PC-9 (cell line): ENCODE data around the gene SSR1. TPM values are rescaled to one million over a fixed set of nuclear protein-coding genes. Genes with fewer than 3 reads are reported as not detected.
"Not testable (repeated sequence)": the region's sequence is repeated elsewhere in the genome, so short reads cannot be mapped to it uniquely, and the experiment has no call there.

ENCODE experiments used
- BruUV-seq: library from RNA; stranded (reverse); fragments of 400-500 nt; replicated peaks from 2 replicates; lab custom pipeline; 2021; lab: Mats Ljungman, UMichigan
- CTCF ChIA-PET: fragments of 300-600 bp; sonication (Branson Sonifier 250); formaldehyde crosslinking; loops from one replicate; lab custom pipeline; 2022; ENCODE audit warnings: antibody characterized with exemption; lab: Charles Lee
- POLR2A ChIA-PET: fragments of 300-600 bp; sonication (Branson Sonifier 250); formaldehyde crosslinking; loops from one replicate; lab custom pipeline; 2022; ENCODE audit warnings: antibody characterized with exemption; ENCODE audit not compliant: unreplicated experiment; lab: Charles Lee
- DNase-seq, 2 experiments: peaks; one replicate each; pipeline versions ENCODE4 v3.0.0 to v3.0.0-alpha.2; 2015 to 2022; ENCODE audit warnings: mixed read lengths in 1 of 2
- H2AFZ ChIP-seq: fragments of 200-600 bp; sonication (generic); 2 replicates; pipeline ENCODE4 v1.8.1; 2017; ENCODE audit warnings: antibody characterized with exemption
- H3F3A ChIP-seq: fragments of 200-600 bp; sonication (generic); 2 replicates; pipeline ENCODE4 v1.8.1; 2017; ENCODE audit warnings: antibody characterized with exemption, mild to moderate bottlenecking, low read depth; ENCODE audit not compliant: insufficient read depth
- H3K27ac ChIP-seq: fragments of 200-600 bp; sonication (generic); 2 replicates; pipeline ENCODE4 v1.6.1; 2016; ENCODE audit warnings: mixed run types
- H3K27me3 ChIP-seq: fragments of 200-600 bp; sonication (generic); 2 replicates; pipeline ENCODE4 v1.6.1; 2016; ENCODE audit warnings: low read depth, mixed run types; ENCODE audit not compliant: insufficient read depth
- H3K36me3 ChIP-seq: fragments of 200-600 bp; sonication (generic); 2 replicates; pipeline ENCODE4 v1.6.1; 2016; ENCODE audit warnings: low read depth, mixed run types
- H3K4me1 ChIP-seq: fragments of 200-600 bp; sonication (generic); replicated peaks from 2 replicates; pipeline ENCODE4 v1.6.1; 2016; ENCODE audit warnings: mixed run types; ENCODE audit not compliant: insufficient read depth
- H3K4me2 ChIP-seq: fragments of 200-600 bp; sonication (generic); 2 replicates; pipeline ENCODE4 v1.6.1; 2017; ENCODE audit warnings: mixed run types
- H3K4me3 ChIP-seq: fragments of 200-600 bp; sonication (generic); 2 replicates; pipeline ENCODE4 v1.6.1; 2016; ENCODE audit warnings: mixed run types
- H3K79me2 ChIP-seq: fragments of 200-600 bp; sonication (generic); 2 replicates; pipeline ENCODE4 v1.6.1; 2017; ENCODE audit warnings: low read depth, mixed run types
- H3K9me2 ChIP-seq: fragments of 200-600 bp; sonication (generic); 2 replicates; pipeline ENCODE4 v1.8.1; 2017; ENCODE audit warnings: mild to moderate bottlenecking; ENCODE audit not compliant: insufficient read depth
- H3K9me3 ChIP-seq: fragments of 200-600 bp; sonication (generic); 2 replicates; pipeline ENCODE4 v1.8.1; 2016; ENCODE audit warnings: low read depth; ENCODE audit not compliant: insufficient read depth
- H4K20me1 ChIP-seq: fragments of 200-600 bp; sonication (generic); 2 replicates; pipeline ENCODE4 v1.8.1; 2017; ENCODE audit not compliant: insufficient read depth
- CTCF ChIP-seq: fragments of 200-600 bp; sonication (generic); conservative IDR thresholded peaks from 2 replicates; pipeline ENCODE4 v1.6.1; 2017; ENCODE audit warnings: mixed run types, antibody characterized with exemption, mild to moderate bottlenecking, moderate library complexity
- EZH2 ChIP-seq: fragments of 200-600 bp; sonication (generic); IDR thresholded peaks from 2 replicates; pipeline ENCODE4 v1.8.0; 2017; ENCODE audit warnings: antibody characterized with exemption, low read depth
- intact Hi-C: fragments of 100-400 bp; cut with micrococcal nuclease; formaldehyde crosslinking; loops from one replicate; pipeline ENCODE4 v1.10.0; 2022; ENCODE audit not compliant: unreplicated experiment
- total RNA-seq: library from RNA; stranded (reverse); gene quantifications from 2 replicates; pipeline ENCODE4 v1.2.3, GENCODE V29; 2021

SSR1 gene
- total RNA-seq, 1 experiment from 2014 or later: 118 TPM

- intact Hi-C loops: loop anchor here (10.0 kb wide), 1 partner anchor 797 kb away; the partner anchor contains the start of gene BLOC1S5
- Histone ChIP-seq H3K36me3 (no peaks in the 10 kb centered on the region), H3F3A (peaks cover 3% of the 10 kb centered on the region; the same call in 1 of the 2 replicates), H3K4me2 (no peak overlapping the region), H3K4me1 (peaks cover 5% of the 10 kb centered on the region; the same call in 1 of the 2 replicates), H4K20me1 (no peaks in the 10 kb centered on the region), H3K27ac (no peak overlapping the region), H3K9me3 (no peaks in the 10 kb centered on the region), H3K9me2 (no peaks in the 10 kb centered on the region), H3K27me3 (no peaks in the 10 kb centered on the region), H3K79me2 (no peaks in the 10 kb centered on the region), H2AFZ (no peak overlapping the region), H3K4me3 (no peak overlapping the region)
- POLR2A ChIA-PET: no interaction called here
- TF ChIP-seq EZH2 (no peak), CTCF (no peak)
- peak; percentile 77 to 88 for DNase-seq
- BruUV-seq: no TSS peak
- CTCF ChIA-PET: no interaction called here
These were observed 45.4 kb downstream of the SSR1 start for GRCh38 chr6:7267466-7268091.

- Histone ChIP-seq H4K20me1 (no peaks in the 10 kb centered on the region), H3K9me3 (no peaks in the 10 kb centered on the region), H3K4me2 (no peak overlapping the region), H3K4me3 (no peak overlapping the region), H3K36me3 (no peaks in the 10 kb centered on the region), H3K27ac (no peak overlapping the region), H3K79me2 (no peaks in the 10 kb centered on the region), H3K9me2 (no peaks in the 10 kb centered on the region), H3K27me3 (no peaks in the 10 kb centered on the region), H3F3A (peaks cover 3% of the 10 kb centered on the region; the same call in 1 of the 2 replicates), H2AFZ (no peak overlapping the region), H3K4me1 (peaks cover 5% of the 10 kb centered on the region; the same call in 1 of the 2 replicates)
- TF ChIP-seq EZH2: no peak
- TF ChIP-seq CTCF: no peak
- DNase-seq: no peak
- CTCF ChIA-PET: no interaction called here
- intact Hi-C loops: loop anchor here (10.0 kb wide), 1 partner anchor 798 kb away; the partner anchor contains the start of gene BLOC1S5
- POLR2A ChIA-PET: no interaction called here
- no TSS peak for BruUV-seq
These were observed 45.9 kb downstream of the SSR1 start for GRCh38 chr6:7267071-7267465.

GRCh38 chr6:7265385-7265726 is 47.6 kb downstream of the SSR1 start:
- CTCF ChIA-PET, H3K79me2 ChIP-seq, H3K9me2 ChIP-seq, DNase-seq, H3K27me3 ChIP-seq, H3F3A ChIP-seq, BruUV-seq, H3K36me3 ChIP-seq, H3K27ac ChIP-seq, H3K9me3 ChIP-seq, H3K4me3 ChIP-seq, H3K4me2 ChIP-seq, H4K20me1 ChIP-seq, H2AFZ ChIP-seq: not testable (repeated sequence)
- intact Hi-C loops: loop anchor here (10.0 kb wide), 1 partner anchor 799 kb away; the partner anchor contains the start of gene BLOC1S5
- H3K4me1 ChIP-seq: peaks cover 10% of the 10 kb centered on the region
- POLR2A ChIA-PET: interaction anchor here (0.6 kb wide), 1 partner anchor 570 kb away, joined by 15 read pairs; no protein-coding TSS in a partner anchor
